SK-N-SH treated with all-trans-retinoic acid at 6 μM for 48 hours (cell line): ENCODE measurements around the gene CHI3L1.

ENCODE experiments used
- ATAC-seq: fragments of 200-7000 bp; cut with Tn5 transposase; 3 replicates; pipeline ENCODE4 v1.9.1; 2020; ENCODE audit warnings: mild to moderate bottlenecking, moderate library complexity
- ARNTL ChIP-seq: fragments of 450-650 bp; formaldehyde crosslinking; IDR thresholded peaks from 2 replicates; pipeline ENCODE4 v1.5.0; 2020; ENCODE audit warnings: low read depth, mild to moderate bottlenecking, moderate library complexity, borderline replicate concordance
- CSDC2 ChIP-seq: fragments of 250-450 bp; sonication (Bioruptor Pico); IDR thresholded peaks from 2 replicates; pipeline ENCODE4 v1.5.0; 2020; ENCODE audit warnings: mild to moderate bottlenecking, moderate library complexity
- CSRNP3 ChIP-seq: fragments of 250-450 bp; sonication (Bioruptor Pico); IDR thresholded peaks from 2 replicates; pipeline ENCODE4 v1.5.1; 2021; ENCODE audit warnings: mild to moderate bottlenecking, moderate library complexity
- ESRRG ChIP-seq: fragments of 250-450 bp; sonication (Bioruptor Pico); IDR thresholded peaks from 2 replicates; pipeline ENCODE4 v1.6.1; 2021; ENCODE audit warnings: mild to moderate bottlenecking
- GLIS3 ChIP-seq: fragments of 250-450 bp; sonication (Bioruptor Pico); IDR thresholded peaks from 2 replicates; pipeline ENCODE4 v1.5.0; 2020; ENCODE audit warnings: mild to moderate bottlenecking, moderate library complexity
- ISL1 ChIP-seq: fragments of 250-450 bp; sonication (Bioruptor Pico); IDR thresholded peaks from 2 replicates; pipeline ENCODE4 v2.1.2; 2022; ENCODE audit warnings: mild to moderate bottlenecking, moderate library complexity
- OSR1 ChIP-seq: fragments of 250-450 bp; sonication (Bioruptor Pico); IDR thresholded peaks from 2 replicates; pipeline ENCODE4 v1.8.0; 2022; ENCODE audit warnings: moderate library complexity, mild to moderate bottlenecking, inconsistent platforms
- PATZ1 ChIP-seq: fragments of 250-450 bp; sonication (Bioruptor Pico); IDR thresholded peaks from 2 replicates; pipeline ENCODE4 v1.8.0; 2020; ENCODE audit warnings: mild to moderate bottlenecking, moderate library complexity, borderline replicate concordance
- PPARA ChIP-seq: fragments of 250-450 bp; sonication (Bioruptor Pico); IDR thresholded peaks from 2 replicates; pipeline ENCODE4 v1.5.0; 2020; ENCODE audit warnings: mild to moderate bottlenecking, borderline replicate concordance
- RARB ChIP-seq: fragments of 250-450 bp; sonication (Bioruptor Pico); IDR thresholded peaks from 2 replicates; pipeline ENCODE4 v1.8.0; 2021; ENCODE audit warnings: mild to moderate bottlenecking, moderate library complexity
- SNAI2 ChIP-seq: fragments of 250-450 bp; sonication (Bioruptor Pico); IDR thresholded peaks from 2 replicates; pipeline ENCODE4 v1.5.0; 2020; ENCODE audit warnings: mild to moderate bottlenecking, moderate library complexity
- TCF4 ChIP-seq: fragments of 250-450 bp; sonication (Bioruptor Pico); IDR thresholded peaks from 2 replicates; pipeline ENCODE4 v1.8.0; 2021; ENCODE audit warnings: mild to moderate bottlenecking, moderate library complexity, borderline replicate concordance
- TOX ChIP-seq: fragments of 250-450 bp; sonication (Bioruptor Pico); IDR thresholded peaks from 2 replicates; pipeline ENCODE4 v1.8.0; 2021; ENCODE audit warnings: mild to moderate bottlenecking, moderate library complexity, borderline replicate concordance
- TSHZ2 ChIP-seq: fragments of 250-450 bp; sonication (Bioruptor Pico); IDR thresholded peaks from 2 replicates; pipeline ENCODE4 v1.5.0; 2020; ENCODE audit warnings: mild to moderate bottlenecking, moderate library complexity
- ZC3H10 ChIP-seq: fragments of 250-450 bp; sonication (Bioruptor Pico); IDR thresholded peaks from 2 replicates; pipeline ENCODE4 v1.5.1; 2021; ENCODE audit warnings: mild to moderate bottlenecking, moderate library complexity
- ZFP3 ChIP-seq: fragments of 250-450 bp; sonication (Bioruptor Pico); IDR thresholded peaks from 2 replicates; pipeline ENCODE4 v1.5.0; 2020; ENCODE audit warnings: mild to moderate bottlenecking, moderate library complexity
- ZFP30 ChIP-seq: fragments of 450-650 bp; formaldehyde crosslinking; IDR thresholded peaks from 2 replicates; pipeline ENCODE4 v1.5.0; 2022; ENCODE audit warnings: mild to moderate bottlenecking, moderate library complexity
- ZNF565 ChIP-seq: fragments of 450-650 bp; formaldehyde crosslinking; conservative IDR thresholded peaks from 2 replicates; pipeline ENCODE4 v1.5.0; 2020; ENCODE audit warnings: low read depth, mild to moderate bottlenecking, moderate library complexity
- ZNF70 ChIP-seq: fragments of 450-650 bp; formaldehyde crosslinking; IDR thresholded peaks from 2 replicates; pipeline ENCODE4 v1.5.0; 2020; ENCODE audit warnings: mild to moderate bottlenecking, moderate library complexity
- TF ChIP-seq, protein P1 (sequence below): fragments of 250-450 bp; sonication (Bioruptor Pico); IDR thresholded peaks from 2 replicates; pipeline ENCODE4 v1.8.0; 2021; ENCODE audit warnings: low read depth, mild to moderate bottlenecking, moderate library complexity, borderline replicate concordance
- TF ChIP-seq, protein P2 (sequence below): fragments of 250-450 bp; sonication (Bioruptor Pico); IDR thresholded peaks from 2 replicates; pipeline ENCODE4 v1.5.1; 2020; ENCODE audit warnings: low read depth, mild to moderate bottlenecking, moderate library complexity

The CHI3L1 gene

GRCh38 chr1:203163891-203164635 is 22.4 kb downstream of the CHI3L1 start:
- no peak for TF ChIP-seq PATZ1 (CRISPR knock-in tag)
- TF ChIP-seq, protein P1, sequence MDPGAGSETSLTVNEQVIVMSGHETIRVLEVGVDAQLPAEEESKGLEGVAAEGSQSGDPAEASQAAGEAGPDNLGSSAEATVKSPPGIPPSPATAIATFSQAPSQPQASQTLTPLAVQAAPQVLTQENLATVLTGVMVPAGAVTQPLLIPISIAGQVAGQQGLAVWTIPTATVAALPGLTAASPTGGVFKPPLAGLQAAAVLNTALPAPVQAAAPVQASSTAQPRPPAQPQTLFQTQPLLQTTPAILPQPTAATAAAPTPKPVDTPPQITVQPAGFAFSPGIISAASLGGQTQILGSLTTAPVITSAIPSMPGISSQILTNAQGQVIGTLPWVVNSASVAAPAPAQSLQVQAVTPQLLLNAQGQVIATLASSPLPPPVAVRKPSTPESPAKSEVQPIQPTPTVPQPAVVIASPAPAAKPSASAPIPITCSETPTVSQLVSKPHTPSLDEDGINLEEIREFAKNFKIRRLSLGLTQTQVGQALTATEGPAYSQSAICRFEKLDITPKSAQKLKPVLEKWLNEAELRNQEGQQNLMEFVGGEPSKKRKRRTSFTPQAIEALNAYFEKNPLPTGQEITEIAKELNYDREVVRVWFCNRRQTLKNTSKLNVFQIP (CRISPR knock-in tag), result no peak
- TF ChIP-seq OSR1 (CRISPR knock-in tag), result no peak
- TF ChIP-seq, protein P2, sequence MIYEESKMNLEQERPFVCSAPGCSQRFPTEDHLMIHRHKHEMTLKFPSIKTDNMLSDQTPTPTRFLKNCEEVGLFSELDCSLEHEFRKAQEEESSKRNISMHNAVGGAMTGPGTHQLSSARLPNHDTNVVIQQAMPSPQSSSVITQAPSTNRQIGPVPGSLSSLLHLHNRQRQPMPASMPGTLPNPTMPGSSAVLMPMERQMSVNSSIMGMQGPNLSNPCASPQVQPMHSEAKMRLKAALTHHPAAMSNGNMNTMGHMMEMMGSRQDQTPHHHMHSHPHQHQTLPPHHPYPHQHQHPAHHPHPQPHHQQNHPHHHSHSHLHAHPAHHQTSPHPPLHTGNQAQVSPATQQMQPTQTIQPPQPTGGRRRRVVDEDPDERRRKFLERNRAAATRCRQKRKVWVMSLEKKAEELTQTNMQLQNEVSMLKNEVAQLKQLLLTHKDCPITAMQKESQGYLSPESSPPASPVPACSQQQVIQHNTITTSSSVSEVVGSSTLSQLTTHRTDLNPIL (CRISPR knock-in tag), result no peak
- TF ChIP-seq ISL1, result no peak
- TF ChIP-seq PPARA (CRISPR knock-in tag), result no peak
- no peak for TF ChIP-seq TOX (CRISPR knock-in tag)
- TF ChIP-seq CSRNP3, result no peak
- no peak for TF ChIP-seq GLIS3 (CRISPR knock-in tag)
- no peak for TF ChIP-seq TSHZ2 (CRISPR knock-in tag)
- no peak for TF ChIP-seq TCF4
- no peak for TF ChIP-seq ESRRG
- TF ChIP-seq ZFP30 (CRISPR knock-in tag), result no peak
- no peak for TF ChIP-seq CSDC2
- TF ChIP-seq ARNTL, result no peak
- TF ChIP-seq RARB (CRISPR knock-in tag), result no peak
- no peak for TF ChIP-seq ZNF70 (CRISPR knock-in tag)
- no peak for TF ChIP-seq ZNF565 (CRISPR knock-in tag)
- TF ChIP-seq ZFP3, result no peak
- TF ChIP-seq, all 23 proteins: peak for 0
- no peak for ATAC-seq

DNA sequence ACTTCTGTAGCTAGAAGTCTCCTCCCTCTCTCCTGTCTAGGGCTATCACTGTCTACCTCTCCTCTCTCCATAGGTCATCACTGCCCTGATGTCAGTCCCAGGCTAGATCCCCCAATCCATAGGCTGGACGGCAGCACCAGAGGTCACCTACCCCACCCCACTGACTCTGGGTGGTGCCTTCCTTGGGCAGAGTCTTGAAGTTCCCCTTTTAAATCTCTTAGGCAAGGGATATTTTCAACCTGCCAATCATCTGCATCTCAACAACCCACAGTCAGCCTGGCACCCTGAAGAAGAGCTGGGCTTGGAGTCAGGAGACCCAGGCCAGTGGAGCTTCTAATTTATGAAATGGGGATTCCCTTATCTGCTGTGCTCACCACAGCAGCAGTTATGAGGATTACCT is 24.1 kb downstream of the CHI3L1 start:
- ATAC-seq, result no peak
- TF ChIP-seq ISL1 (no peak), ZFP3 (no peak), ZC3H10 (no peak), CSDC2 (no peak), ZNF70 (CRISPR knock-in tag) (no peak), TCF4 (no peak), CSRNP3 (no peak), ZNF565 (CRISPR knock-in tag) (no peak), GLIS3 (CRISPR knock-in tag) (no peak), TOX (CRISPR knock-in tag) (no peak), RARB (CRISPR knock-in tag) (no peak), SNAI2 (CRISPR knock-in tag) (no peak)
